Measurements from ENCODE around the gene PNKP.
A peak's percentile ranks its signal among the peaks of the same experiment; 100 is the strongest.

The PNKP gene

DNA sequence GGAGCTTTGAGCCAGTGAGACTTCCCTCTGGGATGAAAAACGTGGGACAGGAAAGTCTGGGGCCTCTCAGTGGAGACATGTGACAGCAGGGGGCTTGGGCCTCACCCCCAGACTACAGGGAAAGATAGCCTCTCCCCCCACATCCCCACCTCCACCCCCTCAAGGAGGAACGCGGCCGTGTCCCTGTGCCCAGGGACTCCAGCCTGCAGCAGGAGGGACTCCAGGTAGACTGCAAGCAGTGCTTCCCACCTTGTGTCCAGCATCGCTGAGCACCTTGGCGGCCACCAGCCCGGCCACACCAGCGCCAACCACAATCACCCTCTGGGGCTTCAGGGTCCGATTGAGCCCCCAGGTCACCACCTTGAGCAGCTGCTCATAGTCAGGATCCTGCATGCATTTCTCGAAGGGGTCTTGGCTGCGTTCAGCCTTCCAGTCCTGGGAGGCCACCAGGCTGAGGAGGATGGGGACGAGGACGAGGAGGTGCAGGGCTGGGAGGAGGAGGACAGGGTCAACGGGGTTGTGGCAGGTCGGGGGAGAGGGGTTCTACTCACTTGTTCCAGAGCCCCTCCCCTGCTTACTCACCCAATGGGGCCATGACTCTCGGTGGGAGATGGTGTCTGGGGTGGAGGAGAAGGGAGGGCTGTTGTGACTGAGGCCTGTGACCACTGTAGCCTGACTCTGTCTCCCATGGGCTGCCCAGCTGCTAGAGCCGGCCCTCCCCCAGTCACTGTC lies 28.4 kb upstream of the PNKP start:
- Mint-ChIP-seq H3K27ac (peak overlapping the region; percentile 98), H3K4me1 (peaks cover 38% of the 10 kb centered on the region), H3K27me3 (peaks cover 6% of the 10 kb centered on the region), H3K4me3 (peak overlapping the region; percentile 82), H3K9me3 (no peaks in the 10 kb centered on the region), H3K36me3 (no peaks in the 10 kb centered on the region)
- DNase-seq (ENCODE audit: low spot score in 2 of 2) (no peak), ATAC-seq (ENCODE audit: low read depth) (no peak)

DNA sequence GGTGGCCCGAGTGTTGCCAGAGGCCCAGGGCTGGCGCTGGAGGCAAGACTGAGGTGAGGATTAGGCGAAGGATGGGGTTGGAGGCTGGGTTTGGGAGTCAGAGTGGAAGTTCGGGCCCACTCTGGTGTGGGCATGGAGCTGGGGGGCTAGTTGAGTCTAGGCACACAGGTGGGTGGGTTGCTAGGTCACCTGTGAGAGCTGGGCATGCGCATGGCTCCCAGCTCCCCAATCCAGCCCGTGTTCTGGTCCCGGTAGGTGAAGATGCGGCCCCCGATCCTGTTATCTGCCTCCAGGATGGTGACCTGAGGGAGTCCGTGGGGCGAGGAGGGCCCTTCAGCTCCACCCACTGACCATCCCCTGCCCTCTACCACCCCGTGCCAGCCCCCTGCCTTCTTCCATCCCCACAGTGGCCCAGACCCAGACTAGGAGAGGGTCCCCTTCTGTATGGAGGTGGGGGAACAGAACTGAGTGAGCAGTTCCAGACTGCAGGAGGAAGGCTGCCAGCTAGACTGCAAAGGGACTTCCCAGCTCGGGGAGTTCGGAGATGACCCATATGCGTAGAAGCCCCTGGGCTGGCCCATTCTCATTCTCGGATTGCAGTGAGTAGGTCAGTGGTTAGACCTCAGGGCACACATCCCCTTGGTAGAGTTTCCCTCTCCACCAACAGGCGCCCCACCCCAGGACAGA lies 27.6 kb upstream of the PNKP start:
- Mint-ChIP-seq H3K9me3 (no peaks in the 10 kb centered on the region), H3K36me3 (no peaks in the 10 kb centered on the region), H3K27ac (peak overlapping the region; percentile 98), H3K4me3 (no peak overlapping the region), H3K4me1 (peaks cover 38% of the 10 kb centered on the region), H3K27me3 (peaks cover 6% of the 10 kb centered on the region)
- ATAC-seq (ENCODE audit: low read depth) (no peak), DNase-seq (ENCODE audit: low spot score in 2 of 2) (no peak)

DNA sequence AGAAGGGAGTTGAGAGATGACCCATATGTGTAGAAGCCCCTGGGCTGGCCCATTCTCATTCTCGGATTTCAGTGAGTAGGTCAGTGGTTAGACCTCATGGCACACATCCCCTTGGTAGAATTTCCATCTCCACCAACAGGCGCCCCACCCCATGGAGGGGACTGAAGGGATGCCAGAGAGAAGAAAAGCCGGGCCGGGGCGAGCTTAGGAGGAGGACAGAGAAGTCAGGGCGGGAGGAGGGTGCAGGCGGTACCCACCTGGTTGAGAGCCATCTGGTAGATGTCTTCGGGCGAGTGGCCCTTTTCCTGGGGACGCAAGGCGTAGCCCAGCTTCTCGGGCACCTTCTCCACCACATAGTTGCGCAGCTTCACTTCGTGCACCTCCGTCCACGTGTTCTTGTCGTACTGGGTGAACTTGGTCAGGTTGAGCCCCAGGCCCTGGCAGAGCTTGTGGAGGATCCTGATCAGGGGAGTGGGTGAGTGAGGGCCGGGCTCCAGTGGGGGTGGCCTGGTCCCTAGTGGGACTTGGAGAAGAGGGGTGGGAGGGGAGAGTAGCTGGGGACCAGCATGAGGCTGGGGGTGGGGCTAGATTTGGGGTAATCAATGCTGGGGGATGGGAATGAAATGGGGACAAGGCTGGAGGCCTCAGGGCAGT lies 26.8 kb upstream of the PNKP start:
- H3K27ac Mint-ChIP-seq: peak overlapping the region; percentile 43
- H3K4me1 Mint-ChIP-seq: peaks cover 38% of the 10 kb centered on the region
- ATAC-seq (ENCODE audit: low read depth) (no peak), DNase-seq (ENCODE audit: low spot score in 2 of 2) (no peak)
- H3K36me3 Mint-ChIP-seq: no peaks in the 10 kb centered on the region
- H3K27me3 Mint-ChIP-seq: peaks cover 6% of the 10 kb centered on the region
- no peaks in the 10 kb centered on the region for H3K9me3 Mint-ChIP-seq
- no peak overlapping the region for H3K4me3 Mint-ChIP-seq

DNA sequence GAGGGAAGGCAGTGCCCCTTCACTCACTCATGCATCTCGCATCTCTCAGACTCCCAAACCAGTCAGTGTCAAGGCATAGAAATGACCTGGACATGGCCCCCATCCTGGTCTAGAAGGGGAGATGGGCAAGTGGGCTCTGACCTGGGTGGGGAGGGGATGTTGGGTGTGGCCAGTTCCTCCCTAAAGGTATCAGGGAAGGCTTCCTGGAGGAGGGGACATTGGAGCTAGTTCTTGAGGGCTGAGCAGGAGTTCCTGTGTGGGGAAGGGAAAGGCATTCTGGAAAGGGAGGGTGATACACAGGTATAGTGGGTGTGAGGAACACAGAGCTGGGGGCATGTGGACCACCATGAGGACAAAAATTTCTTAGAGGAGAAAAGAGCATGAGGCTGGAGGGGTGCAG lies 25.3 kb upstream of the PNKP start:
- peaks cover 40% of the 10 kb centered on the region for H3K4me1 Mint-ChIP-seq
- DNase-seq (ENCODE audit: low spot score in 2 of 2): no peak
- H3K27ac Mint-ChIP-seq: peak overlapping the region; percentile 74
- peaks cover 6% of the 10 kb centered on the region for H3K27me3 Mint-ChIP-seq
- H3K36me3 Mint-ChIP-seq: no peaks in the 10 kb centered on the region
- ATAC-seq (ENCODE audit: low read depth): no peak
- no peak overlapping the region for H3K4me3 Mint-ChIP-seq
- H3K9me3 Mint-ChIP-seq: no peaks in the 10 kb centered on the region

DNA sequence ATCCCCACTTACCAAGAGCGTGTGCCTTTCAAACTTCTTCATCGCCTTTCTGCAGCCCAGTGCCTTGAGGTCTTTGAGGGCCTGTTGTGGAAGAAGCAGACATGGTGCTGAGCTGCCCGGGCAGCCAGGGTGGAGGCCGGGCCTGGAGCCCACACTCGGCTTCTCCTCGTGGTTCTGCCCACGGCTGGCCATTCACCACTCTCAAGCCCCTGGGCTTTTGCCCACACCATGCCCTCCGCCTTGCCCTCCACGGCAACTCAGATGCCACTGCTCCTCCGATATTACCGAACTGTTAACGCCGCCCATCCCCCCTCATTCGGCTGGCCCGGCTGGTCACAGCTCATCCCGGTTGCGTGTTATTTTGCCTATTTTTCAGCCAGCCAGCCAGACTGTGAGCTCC lies 24.0 kb upstream of the PNKP start:
- Mint-ChIP-seq H3K9me3 (no peaks in the 10 kb centered on the region), H3K4me1 (peaks cover 27% of the 10 kb centered on the region), H3K27ac (peak overlapping the region; percentile 28), H3K27me3 (peaks cover 4% of the 10 kb centered on the region), H3K4me3 (peak overlapping the region; percentile 53), H3K36me3 (no peaks in the 10 kb centered on the region)
- no peak for ATAC-seq (ENCODE audit: low read depth)
- no peak for DNase-seq (ENCODE audit: low spot score in 2 of 2)

DNA sequence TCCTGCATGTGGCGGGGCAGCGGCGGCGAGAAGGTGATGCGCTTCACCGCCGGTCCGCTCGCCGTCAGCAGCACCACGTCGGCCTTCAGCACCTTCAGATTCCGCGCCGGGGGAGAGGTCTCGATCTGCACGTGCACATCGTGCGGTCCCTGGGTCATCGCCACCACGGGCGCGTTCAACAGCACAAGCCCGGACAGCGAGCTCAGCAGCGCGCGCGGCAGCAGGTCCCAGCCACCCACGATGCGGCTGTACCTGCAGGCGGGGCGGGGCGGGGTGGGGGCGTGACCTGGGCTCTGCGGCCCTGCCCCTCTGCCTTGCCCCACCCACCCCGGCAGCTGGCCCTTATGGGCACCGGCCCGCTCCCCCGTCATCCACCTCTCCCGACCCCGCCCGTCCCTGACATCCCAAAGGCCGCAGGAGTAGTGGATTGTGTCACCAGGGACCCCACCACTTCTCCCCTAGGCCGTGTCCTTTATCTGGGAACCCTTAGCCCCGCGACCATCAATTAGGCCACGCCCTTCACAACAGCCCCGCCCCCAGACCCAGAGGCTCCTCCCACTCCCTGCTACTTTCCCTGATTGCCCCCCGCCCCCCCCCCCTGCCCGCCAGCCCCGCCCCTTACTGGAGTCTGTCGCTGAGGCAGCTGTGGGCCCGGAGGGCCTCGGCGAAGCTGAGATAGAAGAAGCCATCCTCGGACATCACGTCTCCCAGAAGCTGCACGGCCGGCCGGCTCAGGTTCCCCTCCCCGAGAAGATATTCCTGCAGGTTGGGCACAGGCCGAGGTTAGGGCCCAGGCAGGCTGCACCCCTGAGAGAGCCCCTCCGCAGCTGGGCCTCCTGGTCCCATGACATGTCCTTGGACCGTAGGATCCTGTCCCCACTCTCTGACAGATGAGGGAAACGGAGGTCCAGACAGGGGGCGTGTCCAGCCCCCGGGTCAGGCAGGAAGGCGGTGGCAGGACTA lies 23.3 kb upstream of the PNKP start:
- ATAC-seq (ENCODE audit: low read depth) (peak; percentile 83), DNase-seq (ENCODE audit: low spot score in 2 of 2) (peak; percentile 54 to 74)
- H3K36me3 Mint-ChIP-seq: no peaks in the 10 kb centered on the region
- H3K27me3 Mint-ChIP-seq: peaks cover 4% of the 10 kb centered on the region
- peaks cover 20% of the 10 kb centered on the region for H3K4me1 Mint-ChIP-seq
- H3K9me3 Mint-ChIP-seq: no peaks in the 10 kb centered on the region
- no peak overlapping the region for H3K27ac Mint-ChIP-seq
- H3K4me3 Mint-ChIP-seq: peak overlapping the region; percentile 72

DNA sequence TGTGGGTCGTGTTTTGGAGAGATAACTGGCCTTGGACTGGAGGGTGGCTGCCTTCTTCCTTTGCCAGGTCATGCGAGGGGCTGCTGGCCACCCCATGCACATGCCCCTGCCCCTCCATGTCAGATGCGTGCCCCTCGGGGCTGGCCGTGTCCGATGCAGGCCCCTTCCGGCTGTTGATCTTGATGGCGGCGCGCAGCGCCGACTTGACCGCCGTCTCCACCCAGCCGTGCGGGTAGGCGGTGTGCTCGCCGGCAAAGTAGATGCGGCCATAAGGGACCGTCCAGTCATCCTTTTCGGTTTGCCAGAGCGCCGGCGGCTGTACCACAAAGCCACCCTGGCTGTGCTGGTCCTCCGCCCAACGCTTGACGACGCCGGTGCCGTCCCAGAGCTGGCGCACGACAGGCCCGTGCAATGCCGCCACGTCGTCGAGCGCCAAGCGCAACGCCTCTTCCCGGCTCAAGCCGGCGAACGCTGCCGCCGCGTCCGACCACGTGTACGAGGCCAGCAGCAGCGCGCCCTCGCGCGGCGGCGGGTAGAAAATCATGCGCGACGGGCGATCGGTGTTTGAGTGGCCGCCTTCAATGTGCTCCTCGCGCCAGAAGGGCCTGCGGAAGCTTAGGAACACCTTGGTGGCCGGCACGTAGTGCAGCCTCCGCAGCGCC lies 22.4 kb upstream of the PNKP start:
- Mint-ChIP-seq H3K4me3 (peak overlapping the region; percentile 72), H3K4me1 (peaks cover 15% of the 10 kb centered on the region), H3K27me3 (peaks cover 4% of the 10 kb centered on the region), H3K27ac (no peak overlapping the region), H3K36me3 (peaks cover 2% of the 10 kb centered on the region), H3K9me3 (no peaks in the 10 kb centered on the region)
- ATAC-seq (ENCODE audit: low read depth) (peak; percentile 75), DNase-seq (ENCODE audit: low spot score in 2 of 2) (peak in 1 of 2 donors; percentile 73)

DNA sequence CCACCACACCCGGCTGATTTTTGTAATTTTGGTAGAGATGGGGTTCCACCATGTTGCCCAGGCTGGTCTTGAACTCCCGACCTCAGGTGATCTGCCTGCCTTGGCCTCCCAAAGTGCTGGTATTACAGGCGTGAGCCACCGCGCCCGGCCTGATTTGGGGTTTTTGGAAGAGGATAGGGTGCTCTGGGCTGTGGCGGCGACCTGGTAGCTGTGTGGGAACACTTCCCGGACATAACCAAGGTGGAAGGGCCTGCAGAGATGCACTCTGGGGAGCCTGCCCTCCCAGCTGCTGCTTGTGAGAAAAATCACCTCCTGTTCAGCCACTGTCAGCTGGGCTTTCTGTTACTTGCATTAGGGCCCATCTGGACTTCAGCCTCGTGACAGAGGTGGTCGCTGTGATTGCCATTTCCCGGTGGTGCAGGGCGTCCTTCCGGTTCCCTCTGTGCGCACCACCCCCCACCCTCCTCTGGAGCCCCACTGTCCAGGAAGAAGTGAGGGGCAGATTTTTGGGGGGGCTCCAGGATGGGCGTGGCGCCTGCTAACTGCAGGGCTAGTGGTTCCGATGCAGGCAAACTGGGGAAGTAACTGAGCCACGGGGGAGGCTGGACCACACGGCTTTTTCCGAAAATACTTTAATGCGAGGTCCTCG lies 21.8 kb upstream of the PNKP start:
- no peak for ATAC-seq (ENCODE audit: low read depth)
- Mint-ChIP-seq H3K4me3 (peak overlapping the region; percentile 34), H3K27ac (no peak overlapping the region), H3K9me3 (no peaks in the 10 kb centered on the region), H3K4me1 (peaks cover 13% of the 10 kb centered on the region), H3K36me3 (peaks cover 8% of the 10 kb centered on the region), H3K27me3 (peaks cover 2% of the 10 kb centered on the region)
- DNase-seq (ENCODE audit: low spot score in 2 of 2): no peak

DNA sequence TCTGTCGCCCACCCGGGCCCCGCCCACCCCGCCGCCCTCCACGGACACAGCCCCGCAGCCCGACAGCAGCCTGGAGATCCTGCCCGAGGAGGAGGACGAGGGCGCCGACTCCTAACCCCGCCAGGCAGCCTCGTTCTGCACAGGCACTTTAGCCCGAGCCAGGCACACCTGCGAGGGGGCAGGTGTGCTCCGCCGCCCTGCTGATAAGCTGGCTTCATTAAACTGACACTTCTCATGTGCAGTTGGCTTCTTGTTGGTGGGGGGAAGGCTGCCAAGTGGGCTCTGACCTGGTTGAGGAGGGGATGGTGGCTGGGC lies 21.1 kb upstream of the PNKP start:
- Mint-ChIP-seq H3K4me1 (peaks cover 13% of the 10 kb centered on the region), H3K27me3 (peaks cover 2% of the 10 kb centered on the region), H3K36me3 (peaks cover 11% of the 10 kb centered on the region), H3K27ac (no peak overlapping the region), H3K4me3 (peak overlapping the region; percentile 44), H3K9me3 (no peaks in the 10 kb centered on the region)
- DNase-seq (ENCODE audit: low spot score in 2 of 2) (no peak), ATAC-seq (ENCODE audit: low read depth) (no peak)

DNA sequence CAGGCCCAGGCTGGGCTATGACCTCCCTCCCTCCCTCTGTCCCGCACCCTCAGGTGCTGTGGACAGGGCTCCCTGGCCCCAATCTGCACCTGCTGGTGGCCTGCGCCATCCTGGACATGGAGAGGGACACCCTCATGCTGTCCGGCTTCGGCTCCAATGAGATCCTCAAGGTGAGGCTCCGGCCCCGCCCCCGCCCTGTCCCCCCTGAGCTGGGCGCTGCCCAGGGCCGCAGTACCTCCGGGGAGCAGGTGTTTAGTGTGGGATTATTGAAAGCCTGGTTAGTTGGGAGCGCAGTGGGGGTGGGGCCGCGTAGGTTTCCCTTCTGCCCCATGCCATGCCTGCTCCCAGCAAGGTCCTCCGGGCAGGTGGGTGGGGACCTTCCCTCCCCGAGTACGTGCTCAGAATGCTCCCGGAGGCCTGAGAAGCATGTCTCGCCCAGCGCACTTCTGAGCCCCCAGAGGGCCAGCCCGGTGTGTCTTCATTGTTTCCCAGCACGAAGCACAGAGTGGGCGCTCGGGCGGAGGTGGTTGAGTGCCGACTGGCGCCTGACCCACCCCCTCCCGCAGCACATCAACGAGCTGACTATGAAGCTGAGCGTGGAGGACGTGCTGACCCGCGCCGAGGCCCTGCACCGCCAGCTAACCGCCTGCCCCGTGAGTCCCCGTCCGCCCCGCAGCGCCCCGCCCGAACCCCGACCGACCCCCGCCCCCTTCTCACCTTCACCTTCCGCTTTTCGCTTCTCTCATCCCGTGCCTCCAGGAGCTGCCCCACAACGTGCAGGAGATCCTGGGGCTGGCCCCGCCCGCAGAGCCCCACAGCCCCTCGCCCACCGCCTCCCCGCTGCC lies 20.5 kb upstream of the PNKP start:
- peaks cover 10% of the 10 kb centered on the region for H3K4me1 Mint-ChIP-seq
- no peak for ATAC-seq (ENCODE audit: low read depth)
- H3K4me3 Mint-ChIP-seq: peak overlapping the region; percentile 8

DNA sequence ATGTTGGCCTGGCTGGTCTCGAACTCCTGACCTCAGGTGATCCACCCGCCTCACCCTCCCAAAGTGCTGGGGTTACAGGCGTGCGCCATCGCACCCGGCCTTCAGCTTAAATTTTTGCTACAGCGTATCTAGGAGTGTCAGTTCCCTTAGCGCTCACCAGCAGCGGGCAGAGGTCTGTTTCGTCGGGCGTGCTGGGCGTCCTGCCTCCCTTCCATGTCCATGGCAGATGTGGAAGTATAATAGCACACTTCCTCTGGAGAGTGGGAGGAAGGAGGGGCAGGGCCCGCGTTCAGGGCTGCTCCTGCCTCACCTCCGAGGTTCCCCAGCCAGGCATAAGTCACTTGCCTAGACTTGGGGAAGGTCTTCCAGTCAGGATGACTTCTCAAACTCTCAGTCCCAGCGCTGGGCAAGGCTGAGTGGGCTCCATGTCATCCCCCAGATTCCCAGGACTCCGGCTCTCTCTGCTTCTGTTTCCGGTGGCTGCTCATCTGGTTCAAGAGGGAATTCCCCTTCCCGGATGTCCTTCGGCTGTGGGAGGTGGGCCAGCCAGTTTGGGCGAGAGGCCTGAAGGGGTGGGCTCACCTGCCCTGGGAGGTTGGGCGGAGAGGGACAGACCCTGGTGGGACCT lies 19.8 kb upstream of the PNKP start:
- Mint-ChIP-seq H3K36me3 (peaks cover 18% of the 10 kb centered on the region), H3K9me3 (no peaks in the 10 kb centered on the region), H3K27ac (no peak overlapping the region), H3K4me1 (peaks cover 4% of the 10 kb centered on the region), H3K4me3 (no peak overlapping the region), H3K27me3 (no peaks in the 10 kb centered on the region)
- DNase-seq (ENCODE audit: low spot score in 2 of 2) (no peak), ATAC-seq (ENCODE audit: low read depth) (no peak)

More for the DNA sequence above, 20.5 kb upstream of the PNKP start:
- H3K9me3 Mint-ChIP-seq: no peaks in the 10 kb centered on the region
- DNase-seq (ENCODE audit: low spot score in 2 of 2): no peak
- H3K27ac Mint-ChIP-seq: no peak overlapping the region
- H3K36me3 Mint-ChIP-seq: peaks cover 16% of the 10 kb centered on the region
- H3K27me3 Mint-ChIP-seq: peaks cover 1% of the 10 kb centered on the region

DNA sequence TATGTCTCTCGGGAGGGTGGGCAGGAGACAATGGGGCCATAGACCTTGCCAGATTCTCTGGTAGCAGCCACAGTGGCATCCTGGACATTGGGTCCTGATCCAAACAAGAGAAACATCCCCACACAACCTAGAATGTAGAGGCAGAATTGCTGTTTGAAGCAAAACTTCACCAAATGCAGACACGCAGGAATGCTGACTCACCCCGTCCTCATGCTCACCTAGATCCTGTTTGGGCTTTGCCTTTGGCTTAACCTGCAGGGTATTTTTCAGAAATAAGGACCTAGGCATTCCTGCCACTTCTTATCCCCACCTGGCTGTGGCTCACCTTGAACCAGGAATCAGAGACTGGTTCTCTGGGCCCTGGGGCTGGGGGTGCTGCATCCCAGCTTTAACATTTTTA lies 17.4 kb upstream of the PNKP start:
- Mint-ChIP-seq H3K36me3 (peaks cover 23% of the 10 kb centered on the region), H3K9me3 (no peaks in the 10 kb centered on the region), H3K27ac (no peak overlapping the region), H3K4me3 (no peak overlapping the region), H3K27me3 (no peaks in the 10 kb centered on the region), H3K4me1 (peaks cover 4% of the 10 kb centered on the region)
- ATAC-seq (ENCODE audit: low read depth): no peak
- DNase-seq (ENCODE audit: low spot score in 2 of 2): no peak

Measured in memory B cell (primary cell).